H1 (cell line): ENCODE measurements around the gene DNAJA3. TPM values are rescaled to one million over a fixed set of nuclear protein-coding genes. Genes with fewer than 3 reads are reported as not detected.

Source experiments
- CTBP2 ChIP-seq: IDR thresholded peaks from 2 replicates; pipeline ENCODE4 v1.7.0; 2011; ENCODE audit warnings: borderline replicate concordance, mild to moderate bottlenecking, moderate library complexity, mixed read lengths, low read length; ENCODE audit not compliant: insufficient read depth, insufficient read length
- GTF2F1 ChIP-seq: IDR thresholded peaks from 2 replicates; pipeline ENCODE4 v1.6.1; 2012; ENCODE audit warnings: low read depth, low read length, improper control_type of control experiment, borderline replicate concordance
- JUN ChIP-seq: IDR thresholded peaks from 2 replicates; pipeline ENCODE4 v1.6.1; 2011; ENCODE audit warnings: low read depth, mild to moderate bottlenecking, improper control_type of control experiment, low read length
- SP2 ChIP-seq: IDR thresholded peaks from 2 replicates; pipeline ENCODE4 v1.6.1; 2012; ENCODE audit warnings: mild to moderate bottlenecking, low read length, inconsistent platforms
- TAF7 ChIP-seq: optimal IDR thresholded peaks from 2 replicates; pipeline ENCODE3; 2011; ENCODE audit warnings: low read depth, mild to moderate bottlenecking, inconsistent platforms, low read length, moderate library complexity, borderline replicate concordance
- TCF12 ChIP-seq: IDR thresholded peaks from 2 replicates; pipeline ENCODE4 v1.6.1; 2011; ENCODE audit warnings: low read depth, mild to moderate bottlenecking, low read length
- polyA plus RNA-seq, 7 experiments: library from polyadenylated mRNA; depleted of rRNA in 3 of 7; stranded (reverse) in 5 of 7; unstranded in 2 of 7; fragments of >200 nt in 5 of 7; fragments of 200-250 nt in 2 of 7; gene quantifications; 1 replicate in 5 of 7; 2 replicates in 1 of 7; 4 replicates in 1 of 7; pipeline versions ENCODE4 v1.2.1 to v1.2.3, GENCODE V29; 2011 to 2013; ENCODE audit warnings: missing spikeins in 2 of 7, mixed read lengths in 2 of 7
- total RNA-seq: library from RNA; stranded (reverse); fragmentation: NEBNext Ultra II Directional; extraction: Animal tissue kit (Norgen Biotek cat#: 25700); gene quantifications from 2 replicates; pipeline ENCODE4 v1.2.1, GENCODE V29; 2021
- TF ChIP-seq, protein P1 (sequence below): fragments of 300-600 bp; sonication (generic); IDR thresholded peaks from 2 replicates; pipeline ENCODE4 v1.7.1; 2012; ENCODE audit warnings: low read length, moderate library complexity, mild to moderate bottlenecking, inconsistent platforms; ENCODE audit not compliant: insufficient replicate concordance
- TF ChIP-seq, protein P2 (sequence below), 3 experiments: IDR thresholded peaks; 1 replicate in 2 of 3; 2 replicates in 1 of 3; pipeline versions ENCODE4 v1.5.1 to v1.6.1; 2011; ENCODE audit warnings: low read length in 3 of 3, mild to moderate bottlenecking in 3 of 3, inconsistent platforms in 2 of 3, low read depth in 1 of 3, moderate library complexity in 1 of 3; ENCODE audit not compliant: insufficient read depth in 1 of 3; ENCODE audit errors: control extremely low read depth in 1 of 3

The DNAJA3 gene
- total and polyA plus RNA-seq, 2 of the 8 experiments (the other 6 are each of a cell fraction or from before 2014, with no cell fraction given), result 37.3 to 59.1 TPM

DNA sequence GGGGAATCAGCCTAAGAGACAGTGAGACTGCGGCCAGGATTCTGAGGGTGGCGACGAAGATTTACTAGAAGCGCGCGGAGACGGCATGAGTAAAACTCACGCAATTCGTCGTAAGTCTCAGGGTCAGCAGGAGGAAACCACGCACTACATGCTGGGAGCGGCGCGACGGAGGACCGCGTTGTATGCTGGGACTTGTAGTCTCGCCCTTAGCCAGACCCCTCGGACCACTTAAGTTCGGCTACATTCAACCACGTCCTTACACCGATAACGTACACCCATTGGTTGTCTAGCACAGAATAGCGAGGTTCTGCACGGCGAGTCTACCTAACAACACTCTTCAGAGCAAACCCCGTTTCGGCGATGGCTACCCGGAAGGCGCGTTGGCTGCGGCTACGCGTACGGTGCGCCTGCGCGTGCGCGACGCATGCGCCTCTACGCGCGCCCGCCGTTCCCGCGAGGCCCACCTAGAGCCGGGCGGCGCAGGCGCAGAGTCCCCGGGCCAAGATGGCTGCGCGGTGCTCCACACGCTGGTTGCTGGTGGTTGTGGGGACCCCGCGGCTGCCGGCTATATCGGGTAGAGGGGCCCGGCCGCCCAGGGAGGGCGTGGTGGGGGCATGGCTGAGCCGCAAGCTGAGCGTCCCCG, at the start of gene DNAJA3 (continued):
- TF ChIP-seq, protein P1, sequence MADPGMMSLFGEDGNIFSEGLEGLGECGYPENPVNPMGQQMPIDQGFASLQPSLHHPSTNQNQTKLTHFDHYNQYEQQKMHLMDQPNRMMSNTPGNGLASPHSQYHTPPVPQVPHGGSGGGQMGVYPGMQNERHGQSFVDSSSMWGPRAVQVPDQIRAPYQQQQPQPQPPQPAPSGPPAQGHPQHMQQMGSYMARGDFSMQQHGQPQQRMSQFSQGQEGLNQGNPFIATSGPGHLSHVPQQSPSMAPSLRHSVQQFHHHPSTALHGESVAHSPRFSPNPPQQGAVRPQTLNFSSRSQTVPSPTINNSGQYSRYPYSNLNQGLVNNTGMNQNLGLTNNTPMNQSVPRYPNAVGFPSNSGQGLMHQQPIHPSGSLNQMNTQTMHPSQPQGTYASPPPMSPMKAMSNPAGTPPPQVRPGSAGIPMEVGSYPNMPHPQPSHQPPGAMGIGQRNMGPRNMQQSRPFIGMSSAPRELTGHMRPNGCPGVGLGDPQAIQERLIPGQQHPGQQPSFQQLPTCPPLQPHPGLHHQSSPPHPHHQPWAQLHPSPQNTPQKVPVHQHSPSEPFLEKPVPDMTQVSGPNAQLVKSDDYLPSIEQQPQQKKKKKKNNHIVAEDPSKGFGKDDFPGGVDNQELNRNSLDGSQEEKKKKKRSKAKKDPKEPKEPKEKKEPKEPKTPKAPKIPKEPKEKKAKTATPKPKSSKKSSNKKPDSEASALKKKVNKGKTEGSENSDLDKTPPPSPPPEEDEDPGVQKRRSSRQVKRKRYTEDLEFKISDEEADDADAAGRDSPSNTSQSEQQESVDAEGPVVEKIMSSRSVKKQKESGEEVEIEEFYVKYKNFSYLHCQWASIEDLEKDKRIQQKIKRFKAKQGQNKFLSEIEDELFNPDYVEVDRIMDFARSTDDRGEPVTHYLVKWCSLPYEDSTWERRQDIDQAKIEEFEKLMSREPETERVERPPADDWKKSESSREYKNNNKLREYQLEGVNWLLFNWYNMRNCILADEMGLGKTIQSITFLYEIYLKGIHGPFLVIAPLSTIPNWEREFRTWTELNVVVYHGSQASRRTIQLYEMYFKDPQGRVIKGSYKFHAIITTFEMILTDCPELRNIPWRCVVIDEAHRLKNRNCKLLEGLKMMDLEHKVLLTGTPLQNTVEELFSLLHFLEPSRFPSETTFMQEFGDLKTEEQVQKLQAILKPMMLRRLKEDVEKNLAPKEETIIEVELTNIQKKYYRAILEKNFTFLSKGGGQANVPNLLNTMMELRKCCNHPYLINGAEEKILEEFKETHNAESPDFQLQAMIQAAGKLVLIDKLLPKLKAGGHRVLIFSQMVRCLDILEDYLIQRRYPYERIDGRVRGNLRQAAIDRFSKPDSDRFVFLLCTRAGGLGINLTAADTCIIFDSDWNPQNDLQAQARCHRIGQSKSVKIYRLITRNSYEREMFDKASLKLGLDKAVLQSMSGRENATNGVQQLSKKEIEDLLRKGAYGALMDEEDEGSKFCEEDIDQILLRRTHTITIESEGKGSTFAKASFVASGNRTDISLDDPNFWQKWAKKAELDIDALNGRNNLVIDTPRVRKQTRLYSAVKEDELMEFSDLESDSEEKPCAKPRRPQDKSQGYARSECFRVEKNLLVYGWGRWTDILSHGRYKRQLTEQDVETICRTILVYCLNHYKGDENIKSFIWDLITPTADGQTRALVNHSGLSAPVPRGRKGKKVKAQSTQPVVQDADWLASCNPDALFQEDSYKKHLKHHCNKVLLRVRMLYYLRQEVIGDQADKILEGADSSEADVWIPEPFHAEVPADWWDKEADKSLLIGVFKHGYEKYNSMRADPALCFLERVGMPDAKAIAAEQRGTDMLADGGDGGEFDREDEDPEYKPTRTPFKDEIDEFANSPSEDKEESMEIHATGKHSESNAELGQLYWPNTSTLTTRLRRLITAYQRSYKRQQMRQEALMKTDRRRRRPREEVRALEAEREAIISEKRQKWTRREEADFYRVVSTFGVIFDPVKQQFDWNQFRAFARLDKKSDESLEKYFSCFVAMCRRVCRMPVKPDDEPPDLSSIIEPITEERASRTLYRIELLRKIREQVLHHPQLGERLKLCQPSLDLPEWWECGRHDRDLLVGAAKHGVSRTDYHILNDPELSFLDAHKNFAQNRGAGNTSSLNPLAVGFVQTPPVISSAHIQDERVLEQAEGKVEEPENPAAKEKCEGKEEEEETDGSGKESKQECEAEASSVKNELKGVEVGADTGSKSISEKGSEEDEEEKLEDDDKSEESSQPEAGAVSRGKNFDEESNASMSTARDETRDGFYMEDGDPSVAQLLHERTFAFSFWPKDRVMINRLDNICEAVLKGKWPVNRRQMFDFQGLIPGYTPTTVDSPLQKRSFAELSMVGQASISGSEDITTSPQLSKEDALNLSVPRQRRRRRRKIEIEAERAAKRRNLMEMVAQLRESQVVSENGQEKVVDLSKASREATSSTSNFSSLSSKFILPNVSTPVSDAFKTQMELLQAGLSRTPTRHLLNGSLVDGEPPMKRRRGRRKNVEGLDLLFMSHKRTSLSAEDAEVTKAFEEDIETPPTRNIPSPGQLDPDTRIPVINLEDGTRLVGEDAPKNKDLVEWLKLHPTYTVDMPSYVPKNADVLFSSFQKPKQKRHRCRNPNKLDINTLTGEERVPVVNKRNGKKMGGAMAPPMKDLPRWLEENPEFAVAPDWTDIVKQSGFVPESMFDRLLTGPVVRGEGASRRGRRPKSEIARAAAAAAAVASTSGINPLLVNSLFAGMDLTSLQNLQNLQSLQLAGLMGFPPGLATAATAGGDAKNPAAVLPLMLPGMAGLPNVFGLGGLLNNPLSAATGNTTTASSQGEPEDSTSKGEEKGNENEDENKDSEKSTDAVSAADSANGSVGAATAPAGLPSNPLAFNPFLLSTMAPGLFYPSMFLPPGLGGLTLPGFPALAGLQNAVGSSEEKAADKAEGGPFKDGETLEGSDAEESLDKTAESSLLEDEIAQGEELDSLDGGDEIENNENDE, result no peak
- TF ChIP-seq SP2 (no peak), GTF2F1 (no peak), TCF12 (no peak), TAF7 (peak; percentile 64), CTBP2 (no peak), JUN (no peak)
- TF ChIP-seq, protein P2, sequence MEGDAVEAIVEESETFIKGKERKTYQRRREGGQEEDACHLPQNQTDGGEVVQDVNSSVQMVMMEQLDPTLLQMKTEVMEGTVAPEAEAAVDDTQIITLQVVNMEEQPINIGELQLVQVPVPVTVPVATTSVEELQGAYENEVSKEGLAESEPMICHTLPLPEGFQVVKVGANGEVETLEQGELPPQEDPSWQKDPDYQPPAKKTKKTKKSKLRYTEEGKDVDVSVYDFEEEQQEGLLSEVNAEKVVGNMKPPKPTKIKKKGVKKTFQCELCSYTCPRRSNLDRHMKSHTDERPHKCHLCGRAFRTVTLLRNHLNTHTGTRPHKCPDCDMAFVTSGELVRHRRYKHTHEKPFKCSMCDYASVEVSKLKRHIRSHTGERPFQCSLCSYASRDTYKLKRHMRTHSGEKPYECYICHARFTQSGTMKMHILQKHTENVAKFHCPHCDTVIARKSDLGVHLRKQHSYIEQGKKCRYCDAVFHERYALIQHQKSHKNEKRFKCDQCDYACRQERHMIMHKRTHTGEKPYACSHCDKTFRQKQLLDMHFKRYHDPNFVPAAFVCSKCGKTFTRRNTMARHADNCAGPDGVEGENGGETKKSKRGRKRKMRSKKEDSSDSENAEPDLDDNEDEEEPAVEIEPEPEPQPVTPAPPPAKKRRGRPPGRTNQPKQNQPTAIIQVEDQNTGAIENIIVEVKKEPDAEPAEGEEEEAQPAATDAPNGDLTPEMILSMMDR (IDR thresholded peaks at IDR 0.05; ENCODE audit: control extremely low read depth in 1 of 3, insufficient read depth in 1 of 3, low read depth in 1 of 3, low read length in 3 of 3), result no peak
